ENCODE results near the gene SLC7A10. TPM values are rescaled to one million over a fixed set of nuclear protein-coding genes. Genes with fewer than 3 reads are reported as not detected.
"Not testable (repeated sequence)": the region's sequence is repeated elsewhere in the genome, so short reads cannot be mapped to it uniquely, and the experiment has no call there.

SLC7A10 gene
- total RNA-seq, 1 donor from 2014 or later = not detected

DNA sequence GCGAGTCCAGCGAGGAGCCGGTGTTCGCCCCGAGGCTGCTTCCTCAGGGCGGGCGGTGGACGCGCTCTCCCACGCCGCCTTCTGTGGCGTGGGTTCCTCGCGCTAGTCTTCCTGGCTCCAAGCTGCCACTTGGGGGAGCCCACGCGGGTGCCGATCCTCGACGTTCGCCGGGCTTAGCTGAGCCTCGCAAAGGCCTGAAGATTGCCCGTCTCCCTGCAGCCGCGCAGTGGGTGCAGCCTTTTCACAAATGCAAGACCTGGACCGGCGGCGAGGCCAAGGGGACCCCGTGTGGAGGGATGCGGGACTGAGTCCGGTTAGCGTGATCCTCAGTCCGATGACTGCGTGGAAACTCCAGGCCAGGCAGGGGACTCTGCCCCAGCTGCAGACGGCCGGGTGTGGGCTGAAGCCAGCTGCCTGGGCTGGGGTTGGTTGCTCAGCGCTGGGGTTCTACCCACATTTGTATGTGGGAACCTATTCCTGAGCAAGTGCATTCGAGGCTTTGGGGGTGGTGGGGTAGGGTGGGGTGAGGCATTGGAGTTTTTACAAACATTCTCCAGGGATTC lies 48.2 kb downstream of the SLC7A10 start:
- no peak for DNase-seq (ENCODE audit: low spot score)

DNA sequence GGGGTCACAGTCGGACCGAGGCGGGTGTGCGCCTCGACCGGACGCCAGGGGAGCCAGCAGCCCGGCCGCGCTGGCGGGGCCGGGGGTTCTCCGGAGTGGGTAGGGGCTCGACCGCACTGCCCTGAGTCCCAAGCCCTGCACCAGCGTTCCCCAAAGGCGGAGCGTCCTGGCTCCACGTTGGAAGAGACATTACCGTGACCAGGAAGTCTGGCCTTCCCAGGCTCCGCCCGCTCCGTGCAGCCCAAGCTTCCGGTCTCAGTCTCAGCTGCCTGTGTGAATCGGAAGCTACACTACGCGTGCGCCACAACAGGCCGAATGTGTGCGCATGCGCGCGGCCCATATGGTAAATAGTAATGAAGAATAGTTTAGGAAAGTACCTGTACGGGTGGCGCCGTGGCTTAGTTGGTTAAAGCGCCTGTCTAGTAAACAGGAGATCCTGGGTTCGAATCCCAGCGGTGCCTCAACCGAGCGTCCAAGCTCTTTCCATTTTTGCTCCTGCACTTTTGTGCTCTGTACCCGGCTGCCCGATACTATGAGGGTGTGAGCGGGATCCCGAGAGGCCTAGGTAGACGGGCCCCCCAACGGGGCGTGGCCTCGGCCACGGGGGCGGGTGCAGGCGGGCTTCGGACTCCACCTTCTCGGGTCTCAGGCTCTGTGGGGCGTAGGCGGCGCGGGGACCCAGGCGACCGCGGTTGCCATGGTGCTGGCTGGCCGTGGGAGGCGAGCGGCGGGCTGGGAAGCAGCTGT lies 48.8 kb downstream of the SLC7A10 start:
- peak; percentile 99 for DNase-seq (ENCODE audit: low spot score)

- DNase-seq (ENCODE audit: low spot score) = no peak
Observed at GRCh38 chr19:33175886-33176669, 49.6 kb downstream of the SLC7A10 start.

GRCh38 chr19:33175156-33175782 lies 50.4 kb downstream of the SLC7A10 start:
- no peak for DNase-seq (ENCODE audit: low spot score)

GRCh38 chr19:33174186-33174585 lies 51.5 kb downstream of the SLC7A10 start:
- no peak for DNase-seq (ENCODE audit: low spot score)

- DNase-seq (ENCODE audit: low spot score) = no peak
Observed at GRCh38 chr19:33171916-33172359, 53.7 kb downstream of the SLC7A10 start.

DNA sequence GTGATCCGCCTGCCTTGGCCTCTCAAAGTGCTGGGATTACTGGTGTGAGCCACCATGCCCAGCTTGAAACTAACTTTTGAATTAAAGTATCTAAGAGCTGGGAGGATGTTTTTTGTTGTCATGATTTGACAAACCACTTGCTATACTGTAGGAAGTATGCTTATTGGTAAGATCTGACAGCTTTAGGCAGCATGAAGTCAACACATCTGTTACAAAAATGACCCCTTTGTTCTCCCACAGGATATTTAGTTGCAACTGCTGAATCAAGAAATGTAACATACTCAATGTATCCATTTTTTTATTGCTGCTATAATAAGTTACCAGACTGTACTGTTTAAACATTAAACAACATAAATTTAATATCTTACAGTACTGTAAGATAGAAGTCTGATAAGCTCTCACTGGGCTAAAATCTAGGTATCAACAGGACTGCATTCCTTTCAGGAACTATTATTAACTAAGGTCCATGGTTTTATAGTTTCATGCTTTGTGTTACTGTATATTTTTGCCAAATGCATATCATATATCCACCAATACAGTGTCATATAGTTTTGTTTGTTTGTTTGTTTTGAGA lies 54.3 kb downstream of the SLC7A10 start:
- DNase-seq (ENCODE audit: low spot score) = no peak

- no peak for DNase-seq (ENCODE audit: low spot score)
Observed at GRCh38 chr19:33168528-33168927, 57.1 kb downstream of the SLC7A10 start.

- DNase-seq (ENCODE audit: low spot score) = no peak
Observed at GRCh38 chr19:33167438-33167837, 58.2 kb downstream of the SLC7A10 start.

GRCh38 chr19:33166037-33166436 lies 59.6 kb downstream of the SLC7A10 start:
- DNase-seq (ENCODE audit: low spot score) = not testable (repeated sequence)

GRCh38 chr19:33163481-33163880 lies 62.2 kb downstream of the SLC7A10 start:
- DNase-seq (ENCODE audit: low spot score) = no peak

DNA sequence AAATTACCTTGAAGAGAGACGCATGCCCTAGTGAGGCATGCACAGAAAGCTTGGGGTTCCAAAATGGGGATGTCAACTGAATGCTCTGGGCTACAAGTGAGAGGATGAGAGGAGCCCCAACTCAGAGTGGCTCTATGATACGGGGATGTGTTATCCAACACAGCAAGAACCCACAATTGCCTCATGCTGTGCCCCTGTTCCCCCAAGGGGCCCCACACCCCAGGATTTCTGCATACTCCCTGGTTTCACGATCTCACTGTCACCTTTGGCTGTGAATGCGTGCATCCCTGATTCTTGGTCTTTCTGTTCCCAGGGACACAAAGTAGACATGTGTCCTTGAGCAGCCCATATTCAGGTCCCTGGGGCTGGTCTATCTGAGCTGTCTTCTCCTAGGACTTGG lies 64.4 kb downstream of the SLC7A10 start:
- DNase-seq (ENCODE audit: low spot score) = no peak

DNA sequence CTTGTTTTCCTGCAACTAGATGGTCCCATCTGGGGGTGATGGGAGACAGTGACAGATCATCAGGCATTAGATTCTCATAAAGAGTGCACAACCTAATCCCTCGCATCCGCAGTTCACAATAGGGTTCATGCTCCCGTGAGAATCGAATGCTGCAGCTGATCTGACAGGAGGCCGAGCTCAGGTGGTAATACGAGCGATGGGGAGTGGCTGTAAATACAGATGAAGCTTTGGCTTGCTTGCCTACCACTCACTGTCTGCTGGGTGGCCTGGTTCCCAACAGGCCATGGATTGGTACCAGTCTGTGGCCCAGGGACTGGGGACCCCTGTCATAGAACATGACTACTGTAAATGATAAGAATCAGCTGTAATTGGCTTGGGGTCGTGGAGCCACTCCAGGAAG lies 65.8 kb downstream of the SLC7A10 start:
- no peak for DNase-seq (ENCODE audit: low spot score)

DNA sequence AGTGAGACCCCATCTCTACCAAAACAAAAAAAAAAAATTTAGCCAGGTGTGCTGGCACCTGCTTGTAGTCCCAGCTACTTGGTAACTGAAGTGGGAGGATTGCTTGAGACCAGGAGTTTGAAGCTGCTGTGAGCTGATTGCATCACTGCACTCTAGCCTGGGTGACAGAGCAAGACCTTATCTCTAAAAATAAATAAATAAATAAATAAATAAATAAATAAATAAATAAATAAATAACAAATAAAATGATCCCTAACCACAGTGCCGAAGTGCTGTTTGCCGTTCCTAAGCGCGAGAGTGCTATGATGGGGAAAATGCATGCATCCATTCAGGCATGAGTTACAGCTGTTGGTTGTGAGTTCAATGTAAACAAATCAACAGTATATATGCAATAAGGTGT lies 66.5 kb downstream of the SLC7A10 start:
- DNase-seq (ENCODE audit: low spot score) = no peak

Other genes with a start within 250 kb of the SLC7A10 start
- gene RHPN2, start 161.0 kb downstream of the SLC7A10 start, total RNA-seq = 50.4 TPM
- 7.6 TPM for gene GPATCH1, start 144.7 kb downstream of the SLC7A10 start, total RNA-seq
- gene WDR88, start 93.7 kb downstream of the SLC7A10 start, total RNA-seq = not detected
- gene LRP3, start 31.5 kb downstream of the SLC7A10 start, total RNA-seq = 25.7 TPM
- 22.2 TPM for gene CEBPA, start 76.7 kb upstream of the SLC7A10 start, total RNA-seq
- 18.0 TPM for gene CEBPG, start 147.9 kb upstream of the SLC7A10 start, total RNA-seq